ENCODE measurements around the gene TMEM108. TPM values are rescaled to one million over a fixed set of nuclear protein-coding genes. Genes with fewer than 3 reads are reported as not detected.
A peak's percentile ranks its signal among the peaks of the same experiment; 100 is the strongest.

The TMEM108 gene
- total and polyA plus RNA-seq, 2 experiments from 2014 or later, result 7.4 to 15.3 TPM

DNA sequence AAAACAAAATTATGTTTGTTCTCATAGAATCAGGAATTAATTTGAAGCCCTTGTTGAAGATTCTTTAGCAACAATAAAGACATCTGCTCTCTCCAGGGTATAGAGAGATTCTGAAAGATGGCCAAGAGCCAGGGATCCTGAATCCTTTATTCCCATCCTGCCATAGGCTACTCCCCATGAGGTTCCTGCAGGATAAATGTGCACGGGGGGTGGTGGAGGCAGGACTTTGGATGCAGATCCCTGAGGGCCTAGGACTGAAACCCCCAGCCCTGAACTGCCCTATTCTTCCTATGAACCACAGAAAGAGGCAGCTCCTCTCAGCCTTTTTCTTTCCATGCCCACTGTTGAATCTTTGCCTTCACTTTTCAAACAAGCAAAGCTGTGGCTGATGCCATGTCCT lies 17.1 kb downstream of the TMEM108 start:
- Histone ChIP-seq H3K27me3 (ENCODE audit: insufficient read depth) (no peaks in the 10 kb centered on the region), H3K4me3 (no peak overlapping the region), H2AFZ (no peak overlapping the region), H3K9me2 (ENCODE audit: insufficient read depth) (no peaks in the 10 kb centered on the region), H3K79me2 (replicated peaks; ENCODE audit: insufficient read depth) (peaks cover 88% of the 10 kb centered on the region), H3K4me2 (0 out of 2 replicates have a peak overlapping the region, but pooled peaks have one; percentile 14), H3F3A (replicated peaks; ENCODE audit: low read depth) (no peaks in the 10 kb centered on the region), H4K20me1 (replicated peaks; ENCODE audit: insufficient read depth) (no peaks in the 10 kb centered on the region), H3K27ac (ENCODE audit: low read depth) (no peak overlapping the region), H3K36me3 (ENCODE audit: insufficient read depth) (no peaks in the 10 kb centered on the region), H3K4me1 (ENCODE audit: insufficient read depth) (peaks cover 41% of the 10 kb centered on the region)
- no peak overlapping the region for H3K27ac Mint-ChIP-seq
- no peak overlapping the region for H3K4me3 Mint-ChIP-seq
- ATAC-seq, result peak; percentile 31
- H3K9me3 Mint-ChIP-seq, result no peaks in the 10 kb centered on the region
- H3K36me3 Mint-ChIP-seq (ENCODE audit: low read depth), result peaks cover 3% of the 10 kb centered on the region; the same call in 1 of the 3 replicates
- no peak for DNase-seq (ENCODE audit: low spot score)
- peaks cover 61% of the 10 kb centered on the region for H3K4me1 Mint-ChIP-seq
- no peak for TF ChIP-seq JUNB (IDR thresholded peaks at IDR 0.05; ENCODE audit: unreplicated experiment)
- no peaks in the 10 kb centered on the region for H3K27me3 Mint-ChIP-seq (ENCODE audit: insufficient read depth, low read depth, poor library complexity)

DNA sequence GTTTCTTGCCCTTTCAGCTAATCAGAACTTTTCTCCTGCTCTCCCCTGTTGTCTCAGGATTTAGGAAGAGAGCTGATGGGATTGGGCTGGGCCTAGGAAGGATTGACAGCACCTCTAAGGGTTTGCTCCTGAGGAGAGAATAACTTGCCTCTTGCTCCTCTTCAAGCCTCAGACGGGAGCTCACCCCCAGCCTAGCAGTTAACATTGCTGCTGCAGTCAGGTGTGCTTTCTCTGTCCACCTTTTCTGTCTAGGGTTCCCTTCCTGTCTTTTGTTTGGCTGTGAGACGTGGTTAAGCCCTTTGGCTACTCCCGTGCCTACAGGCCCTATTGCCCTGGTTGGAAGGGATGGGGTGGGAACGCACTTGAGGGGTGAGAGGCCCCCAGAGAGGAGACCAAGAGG lies 20.1 kb downstream of the TMEM108 start:
- H3K4me2 ChIP-seq, result peak overlapping the region; percentile 41
- TF ChIP-seq, protein P1, sequence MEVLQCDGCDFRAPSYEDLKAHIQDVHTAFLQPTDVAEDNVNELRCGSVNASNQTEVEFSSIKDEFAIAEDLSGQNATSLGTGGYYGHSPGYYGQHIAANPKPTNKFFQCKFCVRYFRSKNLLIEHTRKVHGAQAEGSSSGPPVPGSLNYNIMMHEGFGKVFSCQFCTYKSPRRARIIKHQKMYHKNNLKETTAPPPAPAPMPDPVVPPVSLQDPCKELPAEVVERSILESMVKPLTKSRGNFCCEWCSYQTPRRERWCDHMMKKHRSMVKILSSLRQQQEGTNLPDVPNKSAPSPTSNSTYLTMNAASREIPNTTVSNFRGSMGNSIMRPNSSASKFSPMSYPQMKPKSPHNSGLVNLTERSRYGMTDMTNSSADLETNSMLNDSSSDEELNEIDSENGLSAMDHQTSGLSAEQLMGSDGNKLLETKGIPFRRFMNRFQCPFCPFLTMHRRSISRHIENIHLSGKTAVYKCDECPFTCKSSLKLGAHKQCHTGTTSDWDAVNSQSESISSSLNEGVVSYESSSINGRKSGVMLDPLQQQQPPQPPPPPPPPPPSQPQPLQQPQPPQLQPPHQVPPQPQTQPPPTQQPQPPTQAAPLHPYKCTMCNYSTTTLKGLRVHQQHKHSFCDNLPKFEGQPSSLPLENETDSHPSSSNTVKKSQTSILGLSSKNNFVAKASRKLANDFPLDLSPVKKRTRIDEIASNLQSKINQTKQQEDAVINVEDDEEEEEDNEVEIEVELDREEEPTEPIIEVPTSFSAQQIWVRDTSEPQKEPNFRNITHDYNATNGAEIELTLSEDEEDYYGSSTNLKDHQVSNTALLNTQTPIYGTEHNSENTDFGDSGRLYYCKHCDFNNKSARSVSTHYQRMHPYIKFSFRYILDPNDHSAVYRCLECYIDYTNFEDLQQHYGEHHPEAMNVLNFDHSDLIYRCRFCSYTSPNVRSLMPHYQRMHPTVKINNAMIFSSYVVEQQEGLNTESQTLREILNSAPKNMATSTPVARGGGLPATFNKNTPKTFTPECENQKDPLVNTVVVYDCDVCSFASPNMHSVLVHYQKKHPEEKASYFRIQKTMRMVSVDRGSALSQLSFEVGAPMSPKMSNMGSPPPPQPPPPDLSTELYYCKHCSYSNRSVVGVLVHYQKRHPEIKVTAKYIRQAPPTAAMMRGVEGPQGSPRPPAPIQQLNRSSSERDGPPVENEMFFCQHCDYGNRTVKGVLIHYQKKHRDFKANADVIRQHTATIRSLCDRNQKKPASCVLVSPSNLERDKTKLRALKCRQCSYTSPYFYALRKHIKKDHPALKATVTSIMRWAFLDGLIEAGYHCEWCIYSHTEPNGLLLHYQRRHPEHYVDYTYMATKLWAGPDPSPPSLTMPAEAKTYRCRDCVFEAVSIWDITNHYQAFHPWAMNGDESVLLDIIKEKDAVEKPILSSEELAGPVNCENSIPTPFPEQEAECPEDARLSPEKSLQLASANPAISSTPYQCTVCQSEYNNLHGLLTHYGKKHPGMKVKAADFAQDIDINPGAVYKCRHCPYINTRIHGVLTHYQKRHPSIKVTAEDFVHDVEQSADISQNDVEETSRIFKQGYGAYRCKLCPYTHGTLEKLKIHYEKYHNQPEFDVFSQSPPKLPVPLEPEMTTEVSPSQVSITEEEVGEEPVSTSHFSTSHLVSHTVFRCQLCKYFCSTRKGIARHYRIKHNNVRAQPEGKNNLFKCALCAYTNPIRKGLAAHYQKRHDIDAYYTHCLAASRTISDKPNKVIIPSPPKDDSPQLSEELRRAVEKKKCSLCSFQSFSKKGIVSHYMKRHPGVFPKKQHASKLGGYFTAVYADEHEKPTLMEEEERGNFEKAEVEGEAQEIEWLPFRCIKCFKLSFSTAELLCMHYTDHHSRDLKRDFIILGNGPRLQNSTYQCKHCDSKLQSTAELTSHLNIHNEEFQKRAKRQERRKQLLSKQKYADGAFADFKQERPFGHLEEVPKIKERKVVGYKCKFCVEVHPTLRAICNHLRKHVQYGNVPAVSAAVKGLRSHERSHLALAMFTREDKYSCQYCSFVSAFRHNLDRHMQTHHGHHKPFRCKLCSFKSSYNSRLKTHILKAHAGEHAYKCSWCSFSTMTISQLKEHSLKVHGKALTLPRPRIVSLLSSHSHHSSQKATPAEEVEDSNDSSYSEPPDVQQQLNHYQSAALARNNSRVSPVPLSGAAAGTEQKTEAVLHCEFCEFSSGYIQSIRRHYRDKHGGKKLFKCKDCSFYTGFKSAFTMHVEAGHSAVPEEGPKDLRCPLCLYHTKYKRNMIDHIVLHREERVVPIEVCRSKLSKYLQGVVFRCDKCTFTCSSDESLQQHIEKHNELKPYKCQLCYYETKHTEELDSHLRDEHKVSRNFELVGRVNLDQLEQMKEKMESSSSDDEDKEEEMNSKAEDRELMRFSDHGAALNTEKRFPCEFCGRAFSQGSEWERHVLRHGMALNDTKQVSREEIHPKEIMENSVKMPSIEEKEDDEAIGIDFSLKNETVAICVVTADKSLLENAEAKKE (CRISPR knock-in tag; IDR thresholded peaks at IDR 0.05), result no peak
- no peak for TF ChIP-seq JUNB (IDR thresholded peaks at IDR 0.05; ENCODE audit: unreplicated experiment)
- TF ChIP-seq ZNF114 (CRISPR knock-in tag; IDR thresholded peaks at IDR 0.05), result no peak
- no peak for TF ChIP-seq POLR2AphosphoS5 (IDR thresholded peaks at IDR 0.05; ENCODE audit: low read depth)
- TF ChIP-seq, protein P2, sequence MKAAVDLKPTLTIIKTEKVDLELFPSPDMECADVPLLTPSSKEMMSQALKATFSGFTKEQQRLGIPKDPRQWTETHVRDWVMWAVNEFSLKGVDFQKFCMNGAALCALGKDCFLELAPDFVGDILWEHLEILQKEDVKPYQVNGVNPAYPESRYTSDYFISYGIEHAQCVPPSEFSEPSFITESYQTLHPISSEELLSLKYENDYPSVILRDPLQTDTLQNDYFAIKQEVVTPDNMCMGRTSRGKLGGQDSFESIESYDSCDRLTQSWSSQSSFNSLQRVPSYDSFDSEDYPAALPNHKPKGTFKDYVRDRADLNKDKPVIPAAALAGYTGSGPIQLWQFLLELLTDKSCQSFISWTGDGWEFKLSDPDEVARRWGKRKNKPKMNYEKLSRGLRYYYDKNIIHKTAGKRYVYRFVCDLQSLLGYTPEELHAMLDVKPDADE (IDR thresholded peaks at IDR 0.05), result no peak
- no peak for TF ChIP-seq ZNF331 (CRISPR knock-in tag; IDR thresholded peaks at IDR 0.05; ENCODE audit: low read depth)
- no peak for TF ChIP-seq STAT1 (IDR thresholded peaks at IDR 0.05; ENCODE audit: unreplicated experiment)
- TF ChIP-seq NANOG (IDR thresholded peaks at IDR 0.05; ENCODE audit: borderline replicate concordance), result no peak
- no peak for TF ChIP-seq EZH2phosphoT487 (IDR thresholded peaks at IDR 0.05; ENCODE audit: unreplicated experiment)
- TF ChIP-seq, protein P3, sequence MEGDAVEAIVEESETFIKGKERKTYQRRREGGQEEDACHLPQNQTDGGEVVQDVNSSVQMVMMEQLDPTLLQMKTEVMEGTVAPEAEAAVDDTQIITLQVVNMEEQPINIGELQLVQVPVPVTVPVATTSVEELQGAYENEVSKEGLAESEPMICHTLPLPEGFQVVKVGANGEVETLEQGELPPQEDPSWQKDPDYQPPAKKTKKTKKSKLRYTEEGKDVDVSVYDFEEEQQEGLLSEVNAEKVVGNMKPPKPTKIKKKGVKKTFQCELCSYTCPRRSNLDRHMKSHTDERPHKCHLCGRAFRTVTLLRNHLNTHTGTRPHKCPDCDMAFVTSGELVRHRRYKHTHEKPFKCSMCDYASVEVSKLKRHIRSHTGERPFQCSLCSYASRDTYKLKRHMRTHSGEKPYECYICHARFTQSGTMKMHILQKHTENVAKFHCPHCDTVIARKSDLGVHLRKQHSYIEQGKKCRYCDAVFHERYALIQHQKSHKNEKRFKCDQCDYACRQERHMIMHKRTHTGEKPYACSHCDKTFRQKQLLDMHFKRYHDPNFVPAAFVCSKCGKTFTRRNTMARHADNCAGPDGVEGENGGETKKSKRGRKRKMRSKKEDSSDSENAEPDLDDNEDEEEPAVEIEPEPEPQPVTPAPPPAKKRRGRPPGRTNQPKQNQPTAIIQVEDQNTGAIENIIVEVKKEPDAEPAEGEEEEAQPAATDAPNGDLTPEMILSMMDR (conservative IDR thresholded peaks at IDR 0.05; ENCODE audit: low read depth in 2 of 2), result no peak

More for the DNA sequence above, 20.1 kb downstream of the TMEM108 start:
- Mint-ChIP-seq H3K36me3 (ENCODE audit: low read depth) (no peaks in the 10 kb centered on the region), H3K4me1 (peaks cover 53% of the 10 kb centered on the region), H3K4me3 (no peak overlapping the region), H3K27me3 (ENCODE audit: insufficient read depth, low read depth, poor library complexity) (no peaks in the 10 kb centered on the region), H3K9me3 (no peaks in the 10 kb centered on the region; the same call in 2 of the 3 replicates), H3K27ac (peak overlapping the region; percentile 68; the same call in 1 of the 2 replicates)
- Histone ChIP-seq H3K4me3 (no peak overlapping the region), H2AFZ (no peak overlapping the region), H3K79me2 (replicated peaks; ENCODE audit: insufficient read depth) (peaks cover 84% of the 10 kb centered on the region), H3K36me3 (ENCODE audit: insufficient read depth) (no peaks in the 10 kb centered on the region), H3K4me1 (ENCODE audit: insufficient read depth) (peaks cover 32% of the 10 kb centered on the region), H3F3A (replicated peaks; ENCODE audit: low read depth) (no peaks in the 10 kb centered on the region), H4K20me1 (replicated peaks; ENCODE audit: insufficient read depth) (no peaks in the 10 kb centered on the region), H3K9me2 (ENCODE audit: insufficient read depth) (no peaks in the 10 kb centered on the region), H3K27me3 (ENCODE audit: insufficient read depth) (no peaks in the 10 kb centered on the region), H3K27ac (ENCODE audit: low read depth) (peak overlapping the region; percentile 18; the same call in 1 of the 2 replicates)
- peak; percentile 68 for ATAC-seq
- peak; percentile 43 for DNase-seq (ENCODE audit: low spot score)
